HepG2 (cell line): ENCODE results near the gene SMARCC1. TPM values are rescaled to one million over a fixed set of nuclear protein-coding genes. Genes with fewer than 3 reads are reported as not detected.

Experiments
- ATAD3A ChIP-seq: sonication (generic); formaldehyde crosslinking; IDR thresholded peaks from 2 replicates; pipeline ENCODE4 v1.4.0; 2020; ENCODE audit warnings: missing genetic modification reagents
- BRF2 ChIP-seq: sonication (generic); formaldehyde crosslinking; IDR thresholded peaks from 2 replicates; pipeline ENCODE4 v1.8.1; 2022; ENCODE audit warnings: mild to moderate bottlenecking, missing genetic modification reagents
- E2F5 ChIP-seq: sonication (generic); formaldehyde crosslinking; conservative IDR thresholded peaks from 2 replicates; pipeline ENCODE4 v1.4.0; 2020; ENCODE audit warnings: missing genetic modification reagents
- FOXM1 ChIP-seq: sonication (generic); formaldehyde crosslinking; IDR thresholded peaks from 2 replicates; pipeline ENCODE4 v1.5.0; 2020; ENCODE audit warnings: missing genetic modification reagents
- IKZF5 ChIP-seq: IDR thresholded peaks from 2 replicates; pipeline ENCODE4 v1.6.1; 2018; ENCODE audit warnings: missing genetic modification reagents, mild to moderate bottlenecking, missing compliant biosample characterization
- MTF1 ChIP-seq: sonication (generic); formaldehyde crosslinking; IDR thresholded peaks from 2 replicates; pipeline ENCODE4 v1.5.0; 2020; ENCODE audit warnings: missing genetic modification reagents
- NFE2L1 ChIP-seq: sonication (generic); formaldehyde crosslinking; IDR thresholded peaks from 2 replicates; pipeline ENCODE4 v1.4.0; 2020; ENCODE audit warnings: missing genetic modification reagents, mild to moderate bottlenecking, borderline replicate concordance
- NFIC ChIP-seq: IDR thresholded peaks from 2 replicates; pipeline ENCODE4 v1.6.1; 2012; ENCODE audit warnings: mild to moderate bottlenecking, low read length, inconsistent platforms
- RCOR2 ChIP-seq: IDR thresholded peaks from 2 replicates; pipeline ENCODE4 v1.6.1; 2016; ENCODE audit warnings: missing biosample characterization, missing genetic modification reagents
- ZBTB40 ChIP-seq, 2 experiments: fragments of 450-650 bp in 1 of 2; sonication (generic) in 1 of 2; formaldehyde crosslinking in 1 of 2; IDR thresholded peaks; 2 replicates each; pipeline versions ENCODE4 v1.6.1 to v1.8.0; 2016 to 2022; ENCODE audit warnings: antibody characterized with exemption in 1 of 2, mild to moderate bottlenecking in 1 of 2, missing genetic modification reagents in 1 of 2
- ZNF136 ChIP-seq: sonication (generic); formaldehyde crosslinking; IDR thresholded peaks from 2 replicates; pipeline ENCODE4 v1.8.1; 2022; ENCODE audit warnings: low read depth, mild to moderate bottlenecking, moderate library complexity, missing genetic modification reagents
- ZNF333 ChIP-seq: sonication (generic); formaldehyde crosslinking; IDR thresholded peaks from 2 replicates; pipeline ENCODE4 v1.4.0; 2020; ENCODE audit warnings: mild to moderate bottlenecking, missing genetic modification reagents, borderline replicate concordance
- ZNF382 ChIP-seq: sonication (generic); formaldehyde crosslinking; IDR thresholded peaks from 2 replicates; pipeline ENCODE4 v1.5.0; 2020; ENCODE audit warnings: missing genetic modification reagents, mild to moderate bottlenecking, borderline replicate concordance
- ZNF567 ChIP-seq: sonication (generic); formaldehyde crosslinking; IDR thresholded peaks from 2 replicates; pipeline ENCODE4 v1.8.1; 2023; ENCODE audit warnings: mild to moderate bottlenecking, missing genetic modification reagents, borderline replicate concordance
- ZNF569 ChIP-seq: sonication (generic); formaldehyde crosslinking; IDR thresholded peaks from 2 replicates; pipeline ENCODE4 v1.5.0; 2020; ENCODE audit warnings: mild to moderate bottlenecking, missing genetic modification reagents, moderate library complexity, borderline replicate concordance
- ZNF761 ChIP-seq: sonication (generic); formaldehyde crosslinking; conservative IDR thresholded peaks from 2 replicates; pipeline ENCODE4 v1.4.0; 2020; ENCODE audit warnings: mild to moderate bottlenecking, missing genetic modification reagents
- polyA plus RNA-seq, 8 experiments: library from polyadenylated mRNA; depleted of rRNA in 3 of 8; stranded (reverse) in 7 of 8; unstranded in 1 of 8; fragments of >200 nt; fragmentation: Illumina TruSeq in 4 of 8; extraction: Trizol in 4 of 8; gene quantifications; 2 replicates each; pipeline versions ENCODE4 v1.2.1 to v1.2.3, GENCODE V29; 2011 to 2016; ENCODE audit warnings: low read depth in 4 of 8, missing spikeins in 1 of 8, mixed read lengths in 1 of 8; ENCODE audit not compliant: insufficient read depth in 1 of 8
- total RNA-seq, 5 experiments: library from RNA; depleted of rRNA; stranded (reverse); fragments of >200 nt; fragmentation: Illumina TruSeq; extraction: Trizol; gene quantifications; 2 replicates each; pipeline ENCODE4 v1.2.3, GENCODE V29; 2016; ENCODE audit warnings: low read depth in 1 of 5

The SMARCC1 gene
- total and polyA plus RNA-seq, 2 of the 13 experiments (the other 11 are each of a cell fraction or from before 2014, with no cell fraction given), result 47.9 to 58.4 TPM

GRCh38 chr3:47781685-47782445 is at the start of gene SMARCC1 (continued):
- no peak for TF ChIP-seq ZNF382
- TF ChIP-seq ZNF136, result 0 out of 2 replicates have a peak, but pooled peaks have one; percentile 63
- TF ChIP-seq IKZF5 (CRISPR knock-in tag), result peak; percentile 64; the same call in 1 of the 2 replicates
- TF ChIP-seq ZBTB40 (IDR thresholded peaks at IDR 0.05), result no peak
- peak; percentile 84 for TF ChIP-seq ZBTB40 (CRISPR knock-in tag; IDR thresholded peaks at IDR 0.05)
- no peak for TF ChIP-seq FOXM1 (CRISPR knock-in tag)
- TF ChIP-seq ATAD3A (CRISPR knock-in tag), result no peak
- TF ChIP-seq NFE2L1 (CRISPR knock-in tag), result no peak
- no peak for TF ChIP-seq ZNF333
- no peak; the same call in 1 of the 2 replicates for TF ChIP-seq NFIC
- TF ChIP-seq ZNF567 (CRISPR knock-in tag), result 0 out of 2 replicates have a peak, but pooled peaks have one; percentile 86
- no peak for TF ChIP-seq MTF1 (CRISPR knock-in tag)
- no peak for TF ChIP-seq ZNF761 (CRISPR knock-in tag)
- no peak for TF ChIP-seq ZNF569 (CRISPR knock-in tag)
- no peak; the same call in 1 of the 2 replicates for TF ChIP-seq BRF2 (CRISPR knock-in tag)
- TF ChIP-seq RCOR2, result no peak; the same call in 1 of the 2 replicates
- TF ChIP-seq E2F5 (CRISPR knock-in tag), result peak; percentile 68
